Astrocyte (in vitro differentiated cells and primary cell): ENCODE data around the gene CHN1. TPM values are rescaled to one million over a fixed set of nuclear protein-coding genes. Genes with fewer than 3 reads are reported as not detected.

Experiments used
- DNase-seq: peaks from one replicate; pipeline ENCODE4 v3.0.0-alpha.2; 2010; ENCODE audit warnings: low read depth
- FAIRE-seq: peaks from 2 replicates; lab custom pipeline; 2011; peaks lifted over from hg19 to GRCh38; lab: Jason Lieb, UNC
- H2AFZ ChIP-seq: 2 replicates; pipeline ENCODE4 v1.6.0; 2012; ENCODE audit warnings: low read depth, low read length, inconsistent platforms
- H3K27ac ChIP-seq: 2 replicates; pipeline ENCODE4 v1.5.1; 2011; ENCODE audit warnings: low read depth, low read length, inconsistent platforms
- H3K27me3 ChIP-seq: 2 replicates; pipeline ENCODE4 v1.6.0; 2011; ENCODE audit warnings: low read length, inconsistent platforms; ENCODE audit not compliant: insufficient read depth
- H3K36me3 ChIP-seq: 2 replicates; pipeline ENCODE4 v1.5.1; 2011; ENCODE audit warnings: low read length, inconsistent platforms; ENCODE audit not compliant: insufficient read depth
- H3K4me1 ChIP-seq: 2 replicates; pipeline ENCODE4 v1.5.1; 2011; ENCODE audit warnings: low read length, inconsistent platforms; ENCODE audit not compliant: insufficient read depth
- H3K4me2 ChIP-seq: 2 replicates; pipeline ENCODE4 v1.6.0; 2012; ENCODE audit warnings: low read length, inconsistent platforms
- H3K4me3 ChIP-seq: 2 replicates; pipeline ENCODE4 v1.5.1; 2011; ENCODE audit warnings: low read depth, mild to moderate bottlenecking, low read length, inconsistent platforms; ENCODE audit not compliant: insufficient read depth
- H3K79me2 ChIP-seq: 2 replicates; pipeline ENCODE4 v1.6.0; 2012; ENCODE audit warnings: mild to moderate bottlenecking, low read length, inconsistent platforms; ENCODE audit not compliant: insufficient read depth
- H3K9ac ChIP-seq: 2 replicates; pipeline ENCODE4 v1.6.0; 2012; ENCODE audit warnings: mild to moderate bottlenecking, low read length, inconsistent platforms
- H3K9me3 ChIP-seq: 2 replicates; pipeline ENCODE4 v1.5.1; 2012; ENCODE audit warnings: low read depth, mild to moderate bottlenecking, low read length, inconsistent platforms; ENCODE audit not compliant: insufficient read depth
- H4K20me1 ChIP-seq: 2 replicates; pipeline ENCODE4 v1.6.0; 2012; ENCODE audit warnings: low read length, inconsistent platforms; ENCODE audit not compliant: insufficient read depth
- H3K27ac Mint-ChIP-seq: one replicate; pipeline ENCODE4 v1.8.0; 2021; ENCODE audit warnings: mild to moderate bottlenecking, mixed read lengths; ENCODE audit not compliant: unreplicated experiment
- H3K27me3 Mint-ChIP-seq: one replicate; pipeline ENCODE4 v1.8.0; 2021; ENCODE audit warnings: low read depth, mixed read lengths; ENCODE audit not compliant: unreplicated experiment
- H3K36me3 Mint-ChIP-seq: one replicate; pipeline ENCODE4 v1.8.0; 2021; ENCODE audit warnings: low read depth, mixed read lengths; ENCODE audit not compliant: unreplicated experiment
- H3K4me1 Mint-ChIP-seq: one replicate; pipeline ENCODE4 v1.8.0; 2021; ENCODE audit warnings: low read depth, mixed read lengths; ENCODE audit not compliant: unreplicated experiment
- H3K4me3 Mint-ChIP-seq: one replicate; pipeline ENCODE4 v1.8.0; 2021; ENCODE audit warnings: mild to moderate bottlenecking, moderate library complexity, mixed read lengths; ENCODE audit not compliant: unreplicated experiment
- H3K9me3 Mint-ChIP-seq: one replicate; pipeline ENCODE4 v1.8.0; 2021; ENCODE audit warnings: mild to moderate bottlenecking, mixed read lengths; ENCODE audit not compliant: unreplicated experiment
- EZH2 ChIP-seq: IDR thresholded peaks from 2 replicates; pipeline ENCODE4 v1.6.1; 2012; ENCODE audit warnings: mild to moderate bottlenecking, low read length, inconsistent platforms; ENCODE audit not compliant: insufficient read depth
- total RNA-seq: library from RNA; stranded (reverse); gene quantifications from 2 replicates; pipeline ENCODE4 v1.2.1, GENCODE V29; 2021
- TF ChIP-seq, protein P1 (sequence below): IDR thresholded peaks from 2 replicates; pipeline ENCODE4 v1.5.1; 2011; ENCODE audit warnings: low read depth, mild to moderate bottlenecking, inconsistent platforms, low read length, moderate library complexity; ENCODE audit not compliant: insufficient read depth

Gene CHN1
- total RNA-seq, 1 donor from 2014 or later: 23.9 TPM

GRCh38 chr2:174945601-174946260, 59.5 kb downstream of the CHN1 start:
- Histone ChIP-seq H3K79me2 (no peaks in the 10 kb centered on the region), H3K36me3 (no peaks in the 10 kb centered on the region), H3K4me2 (no peak overlapping the region), H3K9ac (no peak overlapping the region), H2AFZ (no peak overlapping the region), H3K27ac (no peak overlapping the region), H3K4me1 (no peaks in the 10 kb centered on the region), H3K4me3 (no peak overlapping the region), H3K27me3 (no peaks in the 10 kb centered on the region), H4K20me1 (no peaks in the 10 kb centered on the region), H3K9me3 (no peaks in the 10 kb centered on the region)
- DNase-seq: no peak
- H3K4me3 Mint-ChIP-seq: no peak overlapping the region
- no peaks in the 10 kb centered on the region for H3K27me3 Mint-ChIP-seq
- TF ChIP-seq, protein P1, sequence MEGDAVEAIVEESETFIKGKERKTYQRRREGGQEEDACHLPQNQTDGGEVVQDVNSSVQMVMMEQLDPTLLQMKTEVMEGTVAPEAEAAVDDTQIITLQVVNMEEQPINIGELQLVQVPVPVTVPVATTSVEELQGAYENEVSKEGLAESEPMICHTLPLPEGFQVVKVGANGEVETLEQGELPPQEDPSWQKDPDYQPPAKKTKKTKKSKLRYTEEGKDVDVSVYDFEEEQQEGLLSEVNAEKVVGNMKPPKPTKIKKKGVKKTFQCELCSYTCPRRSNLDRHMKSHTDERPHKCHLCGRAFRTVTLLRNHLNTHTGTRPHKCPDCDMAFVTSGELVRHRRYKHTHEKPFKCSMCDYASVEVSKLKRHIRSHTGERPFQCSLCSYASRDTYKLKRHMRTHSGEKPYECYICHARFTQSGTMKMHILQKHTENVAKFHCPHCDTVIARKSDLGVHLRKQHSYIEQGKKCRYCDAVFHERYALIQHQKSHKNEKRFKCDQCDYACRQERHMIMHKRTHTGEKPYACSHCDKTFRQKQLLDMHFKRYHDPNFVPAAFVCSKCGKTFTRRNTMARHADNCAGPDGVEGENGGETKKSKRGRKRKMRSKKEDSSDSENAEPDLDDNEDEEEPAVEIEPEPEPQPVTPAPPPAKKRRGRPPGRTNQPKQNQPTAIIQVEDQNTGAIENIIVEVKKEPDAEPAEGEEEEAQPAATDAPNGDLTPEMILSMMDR: no peak
- TF ChIP-seq EZH2: no peak
- H3K36me3 Mint-ChIP-seq: peaks cover 2% of the 10 kb centered on the region
- peaks cover 3% of the 10 kb centered on the region for H3K4me1 Mint-ChIP-seq
- no peak overlapping the region for H3K27ac Mint-ChIP-seq
- no peaks in the 10 kb centered on the region for H3K9me3 Mint-ChIP-seq
- no peak for FAIRE-seq

DNA sequence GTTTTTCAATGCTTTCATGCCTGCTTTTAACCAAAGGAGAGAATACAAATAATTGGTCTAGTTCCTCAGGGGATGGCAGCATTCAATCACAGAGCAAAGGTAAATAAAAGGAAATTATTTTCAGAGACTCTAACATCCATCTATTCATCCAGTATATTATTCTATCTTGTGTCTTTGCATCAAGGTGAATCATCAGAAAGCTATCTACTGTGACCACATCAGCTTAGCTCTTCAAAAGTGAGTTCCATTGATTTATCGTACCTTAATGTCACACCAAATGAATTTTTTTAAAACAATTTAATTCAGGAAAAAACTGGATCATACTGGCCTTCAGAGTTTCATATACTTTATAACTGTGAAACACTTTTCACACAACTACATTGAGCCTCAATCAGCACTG, 66.1 kb downstream of the CHN1 start:
- peak overlapping the region; percentile 41 for H3K4me2 ChIP-seq
- no peaks in the 10 kb centered on the region for H3K36me3 ChIP-seq
- no peaks in the 10 kb centered on the region for H4K20me1 ChIP-seq
- H3K79me2 ChIP-seq: no peaks in the 10 kb centered on the region
- H3K4me3 ChIP-seq: no peak overlapping the region
- peaks cover 6% of the 10 kb centered on the region for H3K4me1 ChIP-seq
- Mint-ChIP-seq H3K27me3 (no peaks in the 10 kb centered on the region), H3K27ac (no peak overlapping the region), H3K9me3 (no peaks in the 10 kb centered on the region), H3K4me3 (no peak overlapping the region), H3K4me1 (peaks cover 9% of the 10 kb centered on the region), H3K36me3 (peaks cover 2% of the 10 kb centered on the region)
- no peak overlapping the region for H3K9ac ChIP-seq
- FAIRE-seq: peak; percentile 45
- H3K9me3 ChIP-seq: no peaks in the 10 kb centered on the region
- no peak overlapping the region for H2AFZ ChIP-seq
- H3K27me3 ChIP-seq: no peaks in the 10 kb centered on the region
- DNase-seq: peak; percentile 83
- peak overlapping the region; percentile 26 for H3K27ac ChIP-seq
- TF ChIP-seq, protein P1: no peak
- no peak for TF ChIP-seq EZH2

DNA sequence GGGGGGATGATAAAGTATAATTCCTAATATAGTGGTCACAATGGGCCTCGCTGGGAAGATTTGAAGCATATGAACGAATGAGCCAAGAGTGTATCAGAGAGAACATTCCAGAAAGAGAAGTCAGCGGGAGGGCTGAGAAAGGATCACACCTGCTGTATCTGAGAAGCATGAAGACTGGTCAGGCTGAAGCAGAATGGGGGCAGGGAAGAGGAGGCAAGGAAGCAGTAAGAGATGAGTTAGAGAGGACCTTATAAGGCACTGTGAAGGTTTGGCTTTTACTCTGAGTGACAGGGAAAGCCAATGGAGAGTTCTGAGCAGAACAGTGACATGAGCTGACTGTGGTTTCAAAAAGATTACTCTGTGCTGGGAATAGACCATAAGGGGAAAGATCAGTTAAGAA, 73.5 kb downstream of the CHN1 start:
- H3K4me3 Mint-ChIP-seq: no peak overlapping the region
- H3K27me3 Mint-ChIP-seq: no peaks in the 10 kb centered on the region
- peaks cover 11% of the 10 kb centered on the region for H3K4me1 Mint-ChIP-seq
- no peak overlapping the region for H3K27ac Mint-ChIP-seq
- no peaks in the 10 kb centered on the region for H3K36me3 ChIP-seq
- H3K4me3 ChIP-seq: no peak overlapping the region
- no peak for TF ChIP-seq EZH2
- TF ChIP-seq, protein P1: no peak
- no peak overlapping the region for H2AFZ ChIP-seq
- peaks cover 4% of the 10 kb centered on the region for H3K4me1 ChIP-seq
- peak; percentile 87 for DNase-seq
- H3K9me3 ChIP-seq: no peaks in the 10 kb centered on the region
- no peak overlapping the region for H3K9ac ChIP-seq
- H3K79me2 ChIP-seq: no peaks in the 10 kb centered on the region
- no peaks in the 10 kb centered on the region for H3K27me3 ChIP-seq
- FAIRE-seq: peak; percentile 55
- peak overlapping the region; percentile 15 for H3K27ac ChIP-seq
- no peaks in the 10 kb centered on the region for H4K20me1 ChIP-seq
- no peaks in the 10 kb centered on the region for H3K36me3 Mint-ChIP-seq
- peak overlapping the region; percentile 16 for H3K4me2 ChIP-seq
- no peaks in the 10 kb centered on the region for H3K9me3 Mint-ChIP-seq
